Epithelial cell of prostate (primary cell): ENCODE measurements around the gene ABHD12.
A peak's percentile ranks its signal among the peaks of the same experiment; 100 is the strongest.
"Not testable (repeated sequence)": the region's sequence is repeated elsewhere in the genome, so short reads cannot be mapped to it uniquely, and the experiment has no call there.

Experiments used
- DNase-seq: peaks from one replicate; pipeline ENCODE4 v3.0.0-alpha.2; 2011; ENCODE audit warnings: low read depth, low spot score
- H3K27ac ChIP-seq: fragments of 450-650 bp; 2 replicates; pipeline ENCODE4 v1.5.1; 2017; ENCODE audit warnings: mild to moderate bottlenecking

ABHD12 gene

DNA sequence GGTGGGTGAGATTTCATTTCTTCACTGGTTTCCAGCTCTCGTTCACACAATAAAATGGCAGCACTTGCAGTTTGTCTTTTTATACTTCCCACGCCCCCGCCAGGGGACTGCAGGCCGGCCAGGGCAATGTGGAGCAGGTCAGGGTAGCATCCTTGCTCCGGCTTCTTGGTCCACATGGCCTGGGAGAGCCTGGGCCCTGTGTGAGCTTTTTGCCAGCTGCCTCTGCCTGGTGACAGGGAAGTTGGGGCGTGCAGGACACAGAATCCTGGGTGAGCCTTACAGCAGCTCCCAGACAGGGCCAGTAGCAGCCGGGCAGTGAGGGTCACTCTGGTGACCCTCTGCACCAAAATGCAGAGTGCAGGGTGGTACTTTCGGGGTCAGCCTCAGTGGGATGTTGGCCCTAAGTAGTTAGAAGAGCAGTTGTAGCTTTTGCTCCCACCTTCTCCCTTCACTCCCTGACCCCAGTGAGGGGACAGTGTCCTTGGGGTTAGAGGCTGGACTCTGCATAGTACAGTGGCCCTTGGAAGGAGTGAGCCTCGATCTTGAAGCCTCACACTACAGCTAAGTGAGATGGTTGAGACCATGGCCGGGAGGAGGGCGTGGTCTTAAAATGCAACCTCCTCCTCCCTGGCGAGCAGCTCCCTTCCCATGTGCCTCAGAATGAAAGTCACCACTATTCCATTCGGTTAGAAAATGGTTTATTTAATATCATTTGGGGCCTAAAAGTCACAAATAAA, 119.0 kb downstream of the ABHD12 start:
- no peak for DNase-seq
- peak overlapping the region; percentile 6 for H3K27ac ChIP-seq

DNA sequence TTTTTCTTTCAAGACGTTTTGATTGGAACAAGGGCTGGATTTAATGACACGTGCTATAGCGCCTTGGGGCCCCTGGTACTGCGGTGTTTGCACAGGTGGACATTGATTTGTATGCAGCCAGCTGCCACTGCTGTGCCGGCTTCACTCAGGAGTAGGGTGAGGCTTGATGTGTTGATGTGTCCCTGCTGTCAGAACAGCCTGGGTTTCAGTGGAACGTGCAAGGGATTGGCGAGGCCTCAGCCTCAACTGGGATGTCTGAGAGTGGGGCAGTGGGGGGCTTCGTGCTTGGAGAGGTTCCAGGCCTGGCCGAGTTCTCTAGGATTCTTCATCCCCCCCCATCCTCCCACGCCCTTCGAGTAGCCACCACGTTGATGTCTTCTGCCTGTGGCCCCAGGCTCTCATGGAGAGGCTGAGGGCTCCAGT, 119.8 kb downstream of the ABHD12 start:
- H3K27ac ChIP-seq = peak overlapping the region; percentile 6
- no peak for DNase-seq

DNA sequence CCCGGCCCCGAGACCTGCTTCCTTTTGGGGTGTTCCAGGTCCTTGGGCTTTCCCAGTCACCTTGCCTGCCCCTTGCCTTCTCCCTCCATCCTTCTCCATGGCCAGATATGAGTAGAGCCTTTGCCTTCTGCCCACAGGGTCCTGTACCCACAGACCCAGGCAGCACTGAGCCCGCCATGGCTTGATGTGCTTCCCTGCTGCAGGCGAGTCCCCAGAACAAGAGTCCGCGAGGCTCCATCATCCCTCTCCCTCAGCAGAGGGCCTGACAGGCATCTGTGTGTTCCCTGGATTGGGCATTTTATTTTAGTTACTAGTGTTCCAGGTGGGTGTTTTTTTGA, 120.8 kb downstream of the ABHD12 start:
- H3K27ac ChIP-seq = no peak overlapping the region
- no peak for DNase-seq

DNA sequence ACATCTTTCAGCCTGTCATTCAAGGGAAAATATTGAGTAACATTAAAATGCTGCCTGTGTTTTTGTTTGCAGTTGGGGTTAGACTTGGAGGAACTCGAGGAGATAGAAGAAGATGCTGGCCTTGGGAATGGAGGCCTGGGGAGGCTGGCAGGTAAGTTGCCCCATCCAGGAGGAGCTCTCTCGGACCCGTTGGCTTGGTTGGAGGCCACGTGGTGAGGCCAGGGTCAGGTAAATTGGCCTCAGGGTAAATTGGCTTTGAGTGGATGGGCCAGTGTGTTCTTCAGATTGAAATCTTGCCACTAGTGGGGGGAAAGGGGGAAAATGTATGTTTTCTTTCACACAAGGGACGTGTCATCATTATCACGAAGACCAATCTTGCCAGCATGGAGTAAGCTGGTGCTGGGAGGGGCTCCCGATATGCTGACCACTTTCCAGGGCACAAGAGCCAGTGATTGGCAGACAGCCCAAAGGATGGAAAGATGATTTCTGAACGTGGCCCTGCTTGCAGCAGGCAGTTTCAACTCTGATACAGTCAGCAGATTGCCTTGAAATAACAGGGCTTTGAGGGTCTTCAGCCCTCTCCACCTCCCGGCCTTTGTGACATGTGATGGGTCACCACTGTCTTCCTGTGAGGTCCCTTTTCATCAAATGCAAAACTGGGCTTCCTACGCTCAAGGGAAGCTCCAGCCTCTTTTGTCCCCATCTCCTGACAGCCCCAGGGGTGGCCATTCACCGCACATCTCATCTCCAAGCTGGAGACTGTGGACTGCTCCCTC, 121.4 kb downstream of the ABHD12 start:
- no peak overlapping the region for H3K27ac ChIP-seq
- DNase-seq = no peak

DNA sequence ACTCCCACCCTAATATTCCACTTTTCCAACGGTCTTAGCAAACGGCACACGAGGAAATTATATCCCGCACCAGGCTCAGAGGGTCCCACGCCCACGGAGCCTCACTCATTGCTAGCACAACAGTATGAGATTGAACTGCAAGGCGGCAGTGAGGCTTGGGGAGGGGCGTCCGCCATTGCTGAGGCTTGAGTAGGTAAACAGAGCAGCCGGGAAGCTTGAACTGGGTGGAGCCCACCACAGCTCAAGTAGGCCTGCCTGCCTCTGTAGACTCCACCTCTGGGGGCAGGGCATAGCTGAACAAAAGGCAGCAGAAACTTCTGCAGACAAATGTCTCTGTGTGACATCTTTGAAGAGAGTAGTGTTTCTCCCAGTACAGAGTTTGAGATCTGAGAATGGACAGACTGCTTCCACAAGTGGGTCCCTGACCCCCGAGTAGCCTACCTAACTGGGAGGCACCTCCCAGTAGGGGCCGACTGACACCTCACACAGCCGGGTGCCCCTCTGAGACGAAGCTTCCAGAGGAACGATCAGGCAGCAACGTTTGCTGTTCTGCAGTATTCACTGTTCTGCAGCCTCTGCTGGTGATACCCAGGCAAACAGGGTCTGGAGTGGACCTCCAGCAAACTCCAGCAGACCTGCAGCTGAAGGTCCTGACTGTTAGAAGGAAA, 129.7 kb downstream of the ABHD12 start:
- H3K27ac ChIP-seq, DNase-seq: not testable (repeated sequence)

DNA sequence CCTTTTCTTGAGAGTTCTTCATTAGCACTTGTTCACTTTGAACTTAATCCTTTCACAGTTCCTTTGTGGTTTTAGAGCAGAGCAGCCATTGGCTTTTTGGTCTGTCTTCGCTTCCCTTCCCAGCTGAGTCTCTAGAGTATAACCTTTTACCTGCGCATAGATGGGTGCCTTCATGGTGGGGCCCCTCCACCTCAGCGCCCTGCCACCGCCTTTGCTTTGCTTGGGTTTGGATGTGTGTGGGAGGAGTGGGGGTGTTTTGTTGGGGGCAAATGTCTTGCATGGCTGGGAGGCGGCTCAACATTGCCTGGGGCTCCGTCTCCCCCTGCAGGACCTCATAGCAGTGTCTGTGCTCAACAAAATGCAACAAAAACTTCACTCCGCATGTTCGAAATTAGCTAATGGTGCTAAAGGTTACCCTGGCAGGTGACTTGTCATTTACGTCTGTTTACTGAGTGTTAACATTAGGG, 130.8 kb downstream of the ABHD12 start:
- no peak for DNase-seq
- H3K27ac ChIP-seq = no peak overlapping the region

DNA sequence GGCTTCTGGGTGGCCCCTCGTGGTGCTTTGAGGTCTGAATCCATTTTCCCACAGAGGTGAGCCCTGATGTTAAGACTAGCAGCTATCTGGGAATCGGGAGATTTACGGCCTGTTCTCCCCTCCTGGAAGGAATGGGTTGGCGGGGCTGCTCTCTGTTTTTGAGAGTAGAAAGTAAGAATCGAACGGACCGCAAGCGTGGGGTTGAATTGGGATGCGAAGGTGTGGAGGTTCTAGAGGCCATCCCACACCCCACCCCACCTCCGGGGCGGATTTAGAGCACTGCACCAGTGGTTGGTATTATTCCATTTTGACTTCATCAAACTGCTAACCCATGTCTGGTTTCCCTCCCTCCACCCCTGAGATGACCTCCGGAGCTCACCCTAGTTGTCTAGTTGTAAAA, 131.3 kb downstream of the ABHD12 start:
- DNase-seq = no peak
- no peak overlapping the region for H3K27ac ChIP-seq

DNA sequence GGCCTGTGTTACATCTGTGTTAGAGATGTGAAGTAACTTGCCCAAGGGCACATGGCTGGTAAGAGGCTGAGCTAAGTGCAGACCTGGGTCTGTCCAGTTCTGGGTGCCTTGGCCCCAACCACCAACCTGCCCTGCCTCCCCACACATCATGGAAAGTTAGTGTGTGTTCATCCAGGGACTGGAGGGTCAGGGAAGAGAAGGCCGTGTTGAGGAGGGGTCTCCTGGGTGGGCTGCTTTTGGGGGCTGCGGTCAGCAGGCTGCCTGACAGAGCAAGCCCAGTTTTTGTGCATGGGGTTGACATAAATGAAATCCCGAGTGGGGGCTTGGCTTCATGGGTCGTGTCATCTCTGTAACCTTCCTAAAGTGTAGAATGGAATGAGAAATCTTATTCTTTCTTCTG, 131.8 kb downstream of the ABHD12 start:
- no peak for DNase-seq

DNA sequence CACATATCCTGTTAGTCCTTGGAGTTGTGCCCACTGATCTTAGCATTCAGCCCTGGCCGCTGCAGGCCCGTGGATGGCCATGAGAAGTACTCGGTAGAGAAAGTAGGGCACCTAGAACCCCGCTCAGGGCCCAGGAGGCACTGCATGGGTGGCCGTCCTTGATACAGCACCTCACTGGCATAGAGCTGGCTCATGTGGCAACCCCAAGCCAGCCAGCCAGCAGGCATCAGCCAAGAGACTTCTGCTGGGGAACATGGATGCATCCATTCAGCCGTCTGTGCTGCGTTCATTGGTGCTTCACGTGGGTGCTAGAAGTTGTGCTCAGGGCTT, 132.2 kb downstream of the ABHD12 start:
- H3K27ac ChIP-seq = no peak overlapping the region

More for the DNA sequence above, 131.8 kb downstream of the ABHD12 start:
- no peak overlapping the region for H3K27ac ChIP-seq

DNA sequence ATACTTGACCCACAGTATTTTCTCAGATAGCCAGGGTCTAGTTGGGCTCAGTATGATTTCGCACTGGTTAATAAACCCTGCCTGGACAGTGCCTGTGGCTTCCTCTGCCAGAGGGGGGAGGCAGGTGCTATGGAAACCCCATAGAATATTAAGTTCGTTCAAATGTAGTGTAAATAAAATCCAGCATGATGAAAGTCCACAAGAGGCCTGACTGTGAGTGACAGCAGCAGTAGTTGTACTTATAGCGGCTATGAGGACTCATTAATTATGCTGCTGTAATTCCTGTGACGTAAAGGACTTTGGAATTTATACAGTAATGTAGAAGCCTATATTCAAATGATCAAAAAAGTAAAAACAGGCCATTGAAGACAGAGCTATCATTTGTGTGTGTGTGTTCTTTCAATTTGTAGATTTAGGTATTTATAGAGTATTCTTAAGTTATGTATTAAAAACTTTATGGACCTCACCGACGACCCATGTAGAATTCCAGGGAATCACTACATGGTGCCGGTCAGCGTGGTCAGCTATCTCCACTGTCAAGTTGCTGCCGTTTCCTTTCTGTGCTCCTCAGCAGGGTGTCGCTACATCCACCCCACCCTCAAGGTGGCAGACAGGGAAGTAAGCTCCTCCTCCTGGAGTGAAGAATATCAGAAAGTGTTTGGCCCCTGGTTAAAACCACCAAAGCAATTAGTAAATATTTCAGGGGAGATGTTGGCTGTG, 132.7 kb downstream of the ABHD12 start:
- peak overlapping the region; percentile 100 for H3K27ac ChIP-seq
- no peak for DNase-seq

More for the DNA sequence above, 132.2 kb downstream of the ABHD12 start:
- DNase-seq = no peak

DNA sequence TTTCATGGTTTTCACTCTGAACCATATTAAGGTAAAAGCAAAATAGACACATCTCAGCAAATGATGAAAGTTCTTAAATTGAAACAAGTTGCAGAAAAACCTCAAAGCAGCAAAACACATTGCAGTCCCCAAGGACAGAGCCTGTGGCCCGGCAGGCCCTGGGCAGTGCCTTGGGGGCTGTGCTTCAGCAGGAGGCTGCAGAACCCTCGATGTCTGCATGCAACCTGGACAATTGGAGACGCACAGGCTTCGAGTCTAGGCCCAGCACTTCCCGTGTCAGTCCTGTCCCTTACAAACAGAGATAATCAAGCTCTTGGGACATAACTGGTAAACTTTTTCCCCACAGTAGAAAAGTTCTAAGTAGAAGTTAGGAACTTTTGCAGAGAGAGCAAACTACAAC, 133.5 kb downstream of the ABHD12 start:
- H3K27ac ChIP-seq = peak overlapping the region; percentile 100
- DNase-seq = no peak

DNA sequence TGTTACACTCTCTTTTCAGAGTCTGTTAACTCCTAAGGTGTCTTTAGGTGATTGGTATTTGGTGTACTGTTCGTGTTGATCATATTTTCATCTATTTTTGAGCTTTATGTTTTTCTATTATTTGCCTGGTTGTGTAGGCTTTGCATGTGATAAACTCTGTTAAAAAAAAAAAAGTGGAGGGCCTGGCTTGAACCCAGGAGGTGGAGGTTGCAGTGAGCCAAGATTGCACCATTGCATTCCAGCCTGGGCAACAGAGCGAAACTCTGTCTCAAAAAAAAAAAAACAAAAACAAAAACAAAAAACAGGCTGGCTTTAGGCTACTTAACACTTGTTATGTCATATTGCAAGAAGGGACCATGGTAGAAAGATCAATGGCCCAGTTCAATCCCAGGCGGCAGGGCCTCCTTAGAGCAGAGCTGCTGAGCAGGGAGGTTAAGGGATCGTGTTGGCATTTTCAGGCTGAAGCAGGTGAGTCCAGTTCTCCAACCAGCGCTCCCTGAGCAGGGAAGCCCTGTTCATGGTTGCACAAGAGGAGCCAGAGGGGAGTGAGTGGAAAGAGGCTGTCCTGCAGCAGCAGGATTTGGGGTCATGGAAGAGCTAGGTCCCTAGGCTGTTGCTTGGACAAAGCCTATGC, 134.3 kb downstream of the ABHD12 start:
- peak overlapping the region; percentile 100 for H3K27ac ChIP-seq
- no peak for DNase-seq

DNA sequence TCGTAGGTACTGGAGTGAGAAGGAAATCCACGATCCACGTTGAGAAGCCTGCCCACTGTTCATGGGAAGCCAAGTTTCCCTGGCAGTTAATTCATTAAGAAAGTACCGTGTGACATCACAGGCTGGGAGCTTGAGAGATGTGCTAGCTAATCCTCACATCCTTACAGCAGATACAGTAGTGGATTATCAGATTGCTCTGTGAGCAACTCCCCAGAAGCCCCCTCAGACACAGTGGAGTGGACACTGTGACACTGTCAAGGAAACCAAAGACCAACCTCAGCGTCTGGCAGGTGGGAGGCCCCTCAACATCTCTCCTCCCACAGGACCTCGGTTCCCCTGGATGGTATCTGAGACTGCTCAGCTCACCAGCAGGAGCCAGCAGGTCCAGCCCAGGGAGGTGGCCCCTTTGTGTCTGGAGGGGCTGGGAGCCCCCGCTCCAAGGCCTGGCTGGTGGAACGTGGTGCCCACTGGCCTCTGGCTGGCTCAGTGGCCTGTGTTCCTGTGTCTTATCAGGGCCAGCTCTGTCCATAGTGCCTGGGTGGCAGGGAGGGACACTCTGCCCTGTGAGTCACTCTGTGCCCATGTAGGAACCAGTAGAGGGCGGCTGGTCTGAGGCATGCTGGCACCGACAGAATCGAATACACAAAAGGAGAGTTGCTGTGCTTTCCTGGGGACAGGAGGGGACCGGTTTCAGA, 135.5 kb downstream of the ABHD12 start:
- peak overlapping the region; percentile 100 for H3K27ac ChIP-seq
- no peak for DNase-seq

DNA sequence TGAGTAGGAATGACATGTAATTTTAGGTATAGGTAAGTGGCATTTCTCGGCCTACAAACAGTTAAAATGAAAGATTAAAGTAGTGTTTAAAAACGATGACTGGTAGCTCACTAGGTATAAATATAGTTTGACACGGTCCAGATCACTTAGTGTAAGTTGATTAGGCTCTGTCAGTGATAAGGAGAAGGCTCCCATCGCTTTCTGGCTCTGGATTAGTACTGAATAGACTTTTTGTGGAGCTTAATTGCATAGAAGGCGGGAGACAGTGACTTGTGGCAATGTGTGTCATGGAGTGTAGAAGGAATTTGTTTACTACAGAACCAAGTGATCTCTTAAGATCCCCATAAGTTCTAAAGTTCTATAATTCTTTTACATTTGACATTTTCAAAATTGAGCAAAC, 136.1 kb downstream of the ABHD12 start:
- no peak for DNase-seq
- H3K27ac ChIP-seq = peak overlapping the region; percentile 100

DNA sequence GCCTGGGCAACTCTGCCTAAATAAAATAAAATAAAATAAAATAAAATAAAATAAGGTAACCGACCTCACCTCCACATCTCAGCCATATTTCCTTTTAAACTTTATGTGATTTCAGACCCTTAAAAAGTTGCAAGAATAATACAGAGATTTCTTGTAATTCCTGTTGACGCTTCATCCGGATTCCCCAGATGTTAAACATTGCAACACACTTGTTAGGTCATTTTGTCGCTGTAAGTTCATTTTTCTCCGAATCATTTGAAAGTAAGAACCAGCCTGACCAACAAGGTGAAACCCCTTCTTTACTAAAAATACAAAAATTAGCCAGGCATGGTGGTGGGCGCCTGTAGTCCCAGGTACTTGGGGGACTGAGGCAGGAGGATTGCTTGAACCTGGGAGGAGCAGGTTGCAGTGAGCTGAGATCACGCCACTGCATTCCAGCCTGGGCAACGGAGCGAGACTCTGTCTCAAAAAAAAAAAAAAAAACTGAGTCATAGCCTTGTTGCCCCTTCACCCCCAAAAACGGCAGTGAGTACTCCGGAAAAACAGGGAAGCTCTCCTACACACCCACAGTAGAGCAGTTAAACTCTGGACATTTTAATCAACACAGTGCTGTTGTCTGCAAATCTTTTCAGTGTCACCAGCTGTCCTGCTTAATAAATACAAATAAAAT, 136.9 kb downstream of the ABHD12 start:
- H3K27ac ChIP-seq = peak overlapping the region; percentile 100
- DNase-seq = no peak

DNA sequence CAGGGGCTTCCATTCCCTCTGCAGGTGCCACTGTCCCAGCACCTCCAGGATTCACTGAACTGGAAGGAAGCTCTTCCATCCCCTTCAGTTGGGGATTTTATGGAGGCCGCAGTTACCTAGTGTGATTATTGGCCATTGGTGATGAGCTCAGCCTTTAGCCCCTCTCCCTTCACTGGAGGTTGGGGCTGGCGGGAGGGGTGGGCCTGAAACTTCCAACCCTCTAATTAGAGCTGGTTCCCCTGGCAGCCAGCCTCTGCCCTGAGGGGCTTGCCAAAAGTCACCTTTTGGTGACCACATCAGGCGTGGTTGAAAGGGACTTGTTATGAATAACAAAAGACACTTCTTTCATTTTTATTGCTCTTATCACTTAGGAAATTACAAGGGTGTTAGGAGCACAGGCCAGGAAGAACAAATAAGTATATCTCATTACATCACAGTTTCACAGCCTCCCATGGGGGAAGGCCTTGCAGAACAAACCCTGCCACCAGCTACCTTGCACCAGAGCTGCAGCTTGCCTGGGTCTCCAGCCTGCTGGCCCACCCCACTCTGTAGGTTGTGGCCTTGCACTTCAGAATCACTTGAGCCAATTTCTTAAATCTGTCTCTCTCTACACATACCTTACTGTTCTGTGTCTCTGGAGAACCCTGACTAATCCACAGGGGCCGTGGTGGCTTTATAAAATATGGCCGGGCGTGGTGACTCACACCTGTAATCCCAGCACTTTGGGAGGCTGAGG, 137.8 kb downstream of the ABHD12 start:
- DNase-seq = no peak
- H3K27ac ChIP-seq = peak overlapping the region; percentile 100

DNA sequence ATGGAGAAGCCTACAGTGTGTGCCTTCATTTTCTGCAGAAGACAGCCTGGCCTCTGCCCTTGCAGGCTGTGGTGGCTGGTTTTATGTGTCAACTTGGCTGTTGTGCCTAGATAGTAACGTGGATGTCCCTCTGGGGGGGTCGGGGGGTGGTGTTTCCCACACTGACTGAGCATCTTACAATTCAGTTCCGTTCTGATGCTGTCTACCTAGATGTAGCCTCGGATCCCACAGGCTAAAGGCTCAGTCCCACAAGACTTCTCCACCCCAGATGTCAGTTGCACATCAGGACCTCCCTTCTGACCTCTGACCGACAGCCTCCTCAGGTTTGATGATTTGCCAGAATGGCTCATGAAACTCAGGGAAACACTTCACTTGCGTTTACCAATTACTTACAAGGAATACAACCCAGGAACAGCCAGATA, 138.4 kb downstream of the ABHD12 start:
- DNase-seq = no peak
- H3K27ac ChIP-seq = peak overlapping the region; percentile 100

DNA sequence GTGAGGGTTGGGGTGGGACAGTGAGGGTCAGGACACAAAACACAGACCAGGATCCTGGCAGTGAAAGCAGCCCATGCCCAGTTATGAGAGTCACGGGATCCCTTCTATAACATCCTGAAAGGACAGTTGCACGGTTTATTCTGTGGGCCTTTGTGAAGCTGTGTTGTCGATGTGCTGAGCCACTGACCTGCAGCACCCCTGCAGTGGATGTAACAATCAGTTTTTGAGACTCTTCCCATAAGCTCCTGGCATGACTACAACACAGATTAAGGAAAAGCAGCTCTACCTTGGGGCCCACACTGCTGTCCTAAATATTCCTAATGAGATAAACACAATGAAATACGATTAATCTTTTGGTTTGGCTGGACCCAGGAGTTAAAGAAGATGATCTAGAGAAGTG, 139.1 kb downstream of the ABHD12 start:
- H3K27ac ChIP-seq = peak overlapping the region; percentile 100

More for the DNA sequence above, 139.1 kb downstream of the ABHD12 start:
- DNase-seq = no peak
